Activated CD4-positive, alpha-beta T cell treated with anti-CD3 and anti-CD28 coated beads for 36 hours (primary cell): Measurements from ENCODE around the gene REV3L. TPM values are rescaled to one million over a fixed set of nuclear protein-coding genes. Genes with fewer than 3 reads are reported as not detected.
"Not testable (repeated sequence)": the region's sequence is repeated elsewhere in the genome, so short reads cannot be mapped to it uniquely, and the experiment has no call there.

ENCODE experiments used
- ATAC-seq: fragments of 200-7000 bp; cut with Tn5 transposase; one replicate; pipeline ENCODE4 v1.10.0; 2021; ENCODE audit warnings: mild to moderate bottlenecking, moderate library complexity
- CTCF ChIA-PET: fragments of 350-600 bp; sonication (Branson Sonifier 250); formaldehyde crosslinking; loops from one replicate; lab custom pipeline; 2021; ENCODE audit warnings: antibody characterized with exemption; lab: Charles Lee
- POLR2A ChIA-PET: fragments of 350-600 bp; sonication (Branson Sonifier 250); formaldehyde crosslinking; loops from one replicate; lab custom pipeline; 2021; ENCODE audit warnings: antibody characterized with exemption, inconsistent platforms; lab: Charles Lee
- DNase-seq: peaks from one replicate; pipeline ENCODE4 v3.0.0-alpha.2; 2020
- H3K27ac Mint-ChIP-seq: one replicate; pipeline ENCODE4 v1.8.0; 2021; ENCODE audit warnings: mixed read lengths
- H3K27me3 Mint-ChIP-seq: one replicate; pipeline ENCODE4 v1.8.0; 2021; ENCODE audit warnings: mixed read lengths
- H3K36me3 Mint-ChIP-seq: one replicate; pipeline ENCODE4 v1.8.0; 2021; ENCODE audit warnings: low read depth, mixed read lengths
- H3K4me1 Mint-ChIP-seq: one replicate; pipeline ENCODE4 v1.8.0; 2021; ENCODE audit warnings: mixed read lengths
- H3K4me3 Mint-ChIP-seq: one replicate; pipeline ENCODE4 v1.8.0; 2021; ENCODE audit warnings: mild to moderate bottlenecking, moderate library complexity, mixed read lengths
- H3K9me3 Mint-ChIP-seq: one replicate; pipeline ENCODE4 v1.8.0; 2021; ENCODE audit warnings: low read depth, mixed read lengths
- intact Hi-C, 2 experiments: fragments of 100-400 bp; cut with DNase I in 1 of 2; cut with micrococcal nuclease in 1 of 2; formaldehyde crosslinking; loops; one replicate each; pipeline versions ENCODE4 v1.14.2 to v1.15.1; 2022 to 2024; cut with DNase I, micrococcal nuclease
- total RNA-seq, 2 experiments: library from RNA; stranded (reverse); gene quantifications; one replicate each; pipeline ENCODE4 v1.2.3, GENCODE V29; 2021

Gene REV3L
- total RNA-seq, 2 experiments from 2014 or later = 16.5 to 20.9 TPM

GRCh38 chr6:111258615-111259088 lies 224.4 kb downstream of the REV3L start:
- Mint-ChIP-seq H3K4me1 (peaks cover 25% of the 10 kb centered on the region), H3K9me3 (no peaks in the 10 kb centered on the region), H3K27me3 (peaks cover 1% of the 10 kb centered on the region), H3K27ac (peak overlapping the region; percentile 56), H3K4me3 (peak overlapping the region; percentile 78), H3K36me3 (peaks cover 5% of the 10 kb centered on the region)
- ATAC-seq = no peak
- POLR2A ChIA-PET = interaction anchor here (0.5 to 1.5 kb wide), 9 partner anchors 12 to 758 kb away, joined by 3 to 12 read pairs (median 4); partner anchors contain the start of genes AMD1, REV3L and TRAF3IP2
- intact Hi-C loops = loop anchor here (1.0 to 10.0 kb wide), 19 partner anchors 81 to 905 kb away; partner anchors contain the start of genes AMD1 (in 1 of the 2), CDK19 (in 1 of the 2), FYN (in 1 of the 2) and GTF3C6 (in 1 of the 2)
- CTCF ChIA-PET = interaction anchor here (0.6 to 2.3 kb wide), 52 partner anchors 8 to 904 kb away, joined by 3 to 27 read pairs (median 4); partner anchors contain the start of genes FAM229B, REV3L, SLC16A10 and TRAF3IP2
- no peak for DNase-seq

GRCh38 chr6:111258010-111258409 lies 225.0 kb downstream of the REV3L start:
- intact Hi-C loops = loop anchor here (2.0 to 10.0 kb wide), 4 partner anchors 247 to 739 kb away; partner anchors contain the start of gene FYN (in 1 of the 2)
- H3K27me3 Mint-ChIP-seq = peaks cover 2% of the 10 kb centered on the region
- H3K36me3 Mint-ChIP-seq = peaks cover 4% of the 10 kb centered on the region
- H3K4me1 Mint-ChIP-seq = peaks cover 23% of the 10 kb centered on the region
- DNase-seq = no peak
- H3K27ac Mint-ChIP-seq = no peak overlapping the region
- ChIA-PET POLR2A (no interaction called here), CTCF (interaction anchor here (0.9 to 2.3 kb wide), 17 partner anchors 8 to 785 kb away, joined by 3 to 27 read pairs (median 5); partner anchors contain the start of gene REV3L)
- no peaks in the 10 kb centered on the region for H3K9me3 Mint-ChIP-seq
- H3K4me3 Mint-ChIP-seq = no peak overlapping the region
- no peak for ATAC-seq

- ChIA-PET CTCF (interaction anchor here (0.6 to 1.4 kb wide), 5 partner anchors 87 to 788 kb away, joined by 3 to 6 read pairs (median 3); no protein-coding TSS in a partner anchor), POLR2A (interaction anchor here (0.6 kb wide), 1 partner anchor 91 kb away, joined by 3 read pairs; no protein-coding TSS in a partner anchor)
- Mint-ChIP-seq H3K4me3 (no peak overlapping the region), H3K9me3 (no peaks in the 10 kb centered on the region), H3K27me3 (peaks cover 2% of the 10 kb centered on the region), H3K27ac (no peak overlapping the region), H3K4me1 (peaks cover 18% of the 10 kb centered on the region), H3K36me3 (no peaks in the 10 kb centered on the region)
- DNase-seq = no peak
- intact Hi-C loops = loop anchor here in 1 of 2 experiments (10.0 kb wide), 1 partner anchor 388 kb away; no protein-coding TSS in a partner anchor
- no peak for ATAC-seq
Measured at GRCh38 chr6:111256646-111257045, 226.4 kb downstream of the REV3L start.

GRCh38 chr6:111255838-111256237 lies 227.2 kb downstream of the REV3L start:
- not testable (repeated sequence) for H3K27me3 Mint-ChIP-seq, H3K36me3 Mint-ChIP-seq, ATAC-seq, H3K9me3 Mint-ChIP-seq, DNase-seq, H3K27ac Mint-ChIP-seq, H3K4me3 Mint-ChIP-seq
- peaks cover 13% of the 10 kb centered on the region for H3K4me1 Mint-ChIP-seq
- ChIA-PET CTCF (interaction anchor here (1.4 kb wide), 1 partner anchor 198 kb away, joined by 6 read pairs; no protein-coding TSS in a partner anchor), POLR2A (interaction anchor here (0.6 kb wide), 1 partner anchor 91 kb away, joined by 3 read pairs; no protein-coding TSS in a partner anchor)
- intact Hi-C loops = loop anchor here in 1 of 2 experiments (10.0 kb wide), 1 partner anchor 389 kb away; no protein-coding TSS in a partner anchor

GRCh38 chr6:111254779-111255166 lies 228.2 kb downstream of the REV3L start:
- Mint-ChIP-seq H3K9me3 (no peaks in the 10 kb centered on the region), H3K4me1 (peaks cover 4% of the 10 kb centered on the region), H3K27me3 (peaks cover 2% of the 10 kb centered on the region), H3K36me3 (no peaks in the 10 kb centered on the region), H3K4me3 (no peak overlapping the region), H3K27ac (no peak overlapping the region)
- no peak for DNase-seq
- CTCF ChIA-PET = no interaction called here
- ATAC-seq = no peak
- intact Hi-C loops = loop anchor here in 1 of 2 experiments (10.0 kb wide), 1 partner anchor 390 kb away; no protein-coding TSS in a partner anchor
- POLR2A ChIA-PET = no interaction called here

DNA sequence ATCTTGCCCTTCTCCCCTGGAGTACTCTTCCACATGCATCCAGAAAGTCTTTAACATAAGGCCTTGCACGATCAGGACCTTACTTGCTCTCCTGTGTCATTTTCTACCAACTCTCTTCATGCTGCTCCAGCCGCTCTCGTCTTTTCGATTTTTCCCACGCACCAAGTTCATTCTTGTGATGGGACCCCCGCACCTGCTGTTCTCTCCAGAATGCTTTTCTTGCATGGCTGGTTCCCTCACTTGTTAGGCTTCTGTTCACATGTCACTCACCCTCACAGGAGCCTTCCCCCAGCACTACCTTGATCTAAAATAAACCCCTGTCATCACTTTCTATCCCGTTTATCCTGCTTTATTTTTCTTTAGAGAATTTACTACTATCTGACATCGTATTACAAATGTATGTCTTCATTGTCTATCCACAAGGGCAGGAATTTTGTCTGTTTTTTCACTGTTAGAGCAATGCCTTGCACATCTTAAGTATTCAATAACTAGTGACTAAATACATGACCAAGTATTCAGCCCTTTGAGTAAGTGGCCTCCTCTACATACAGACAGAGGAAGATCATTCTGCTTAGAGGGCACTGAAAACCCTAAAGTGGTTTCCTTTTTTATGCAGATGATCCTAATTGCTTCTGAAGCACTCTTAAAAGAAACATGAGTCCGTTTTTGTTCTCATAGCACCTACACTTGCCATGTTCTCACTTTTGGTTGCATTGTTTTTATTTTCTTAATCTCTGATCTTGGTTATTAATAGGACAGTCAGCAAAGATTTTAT lies 228.8 kb downstream of the REV3L start:
- Mint-ChIP-seq H3K4me3 (no peak overlapping the region), H3K4me1 (peaks cover 4% of the 10 kb centered on the region), H3K27ac (no peak overlapping the region), H3K36me3 (no peaks in the 10 kb centered on the region), H3K27me3 (peaks cover 2% of the 10 kb centered on the region), H3K9me3 (no peaks in the 10 kb centered on the region)
- ChIA-PET CTCF (no interaction called here), POLR2A (no interaction called here)
- intact Hi-C loops = loop anchor here in 1 of 2 experiments (10.0 kb wide), 1 partner anchor 391 kb away; no protein-coding TSS in a partner anchor
- ATAC-seq (no peak), DNase-seq (no peak)

GRCh38 chr6:111252726-111253125 lies 230.3 kb downstream of the REV3L start:
- CTCF ChIA-PET = interaction anchor here (0.6 to 1.6 kb wide), 4 partner anchors 15 to 242 kb away, joined by 3 to 4 read pairs (median 4); no protein-coding TSS in a partner anchor
- ATAC-seq (no peak), DNase-seq (no peak)
- Mint-ChIP-seq H3K4me1 (no peaks in the 10 kb centered on the region), H3K27me3 (peaks cover 2% of the 10 kb centered on the region), H3K4me3 (no peak overlapping the region), H3K9me3 (no peaks in the 10 kb centered on the region), H3K27ac (no peak overlapping the region), H3K36me3 (no peaks in the 10 kb centered on the region)
- POLR2A ChIA-PET = no interaction called here
- intact Hi-C loops = loop anchor here in 1 of 2 experiments (10.0 kb wide), 1 partner anchor 392 kb away; no protein-coding TSS in a partner anchor

- ATAC-seq (no peak), DNase-seq (no peak)
- intact Hi-C loops = loop anchor here in 1 of 2 experiments (10.0 kb wide), 1 partner anchor 394 kb away; no protein-coding TSS in a partner anchor
- ChIA-PET POLR2A (no interaction called here), CTCF (interaction anchor here (0.7 to 2.1 kb wide), 4 partner anchors 8 to 427 kb away, joined by 3 to 9 read pairs (median 6); a partner anchor contains a TSS)
- Mint-ChIP-seq H3K4me3 (no peak overlapping the region), H3K4me1 (no peaks in the 10 kb centered on the region), H3K27me3 (peaks cover 2% of the 10 kb centered on the region), H3K9me3 (no peaks in the 10 kb centered on the region), H3K27ac (no peak overlapping the region), H3K36me3 (no peaks in the 10 kb centered on the region)
Measured at GRCh38 chr6:111250791-111251354, 232.1 kb downstream of the REV3L start.

Other genes starting within 250 kb of the REV3L start
- 10 to 100 TPM; 32.7 to 43.8 TPM for gene TRAF3IP2, start 122.7 kb upstream of the REV3L start, total RNA-seq